HG03565 (cell line): ENCODE measurements around the gene MTUS2.
"Not testable (repeated sequence)": the region's sequence is repeated elsewhere in the genome, so short reads cannot be mapped to it uniquely, and the experiment has no call there.

Experiments
- ATAC-seq: cut with Tn5 transposase; IDR thresholded peaks from one replicate; pipeline ENCODE4 v1.9.1; 2021; ENCODE audit warnings: mild to moderate bottlenecking, moderate library complexity; ENCODE audit not compliant: unreplicated experiment

The MTUS2 gene

DNA sequence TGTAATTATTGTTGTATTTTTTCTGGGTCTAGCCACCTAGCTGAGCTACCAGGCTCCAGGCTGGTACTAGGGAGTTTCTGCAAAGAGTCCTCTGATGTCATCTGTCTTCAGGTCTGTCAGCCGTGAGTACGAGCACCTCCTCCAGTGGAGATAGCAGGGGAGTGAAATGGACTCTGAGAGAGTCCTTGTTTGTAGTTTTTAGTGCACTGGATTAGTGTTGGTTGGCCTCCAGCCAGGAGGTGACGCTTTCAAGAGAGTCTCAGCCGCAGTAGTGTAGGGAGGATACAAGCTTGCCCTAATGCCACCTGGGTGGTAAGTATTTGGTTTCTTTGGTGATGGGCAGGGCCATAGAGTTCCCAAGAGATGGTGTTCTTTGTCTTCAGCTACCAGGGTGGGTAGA, 390.5 kb downstream of the MTUS2 start:
- no peak for ATAC-seq

DNA sequence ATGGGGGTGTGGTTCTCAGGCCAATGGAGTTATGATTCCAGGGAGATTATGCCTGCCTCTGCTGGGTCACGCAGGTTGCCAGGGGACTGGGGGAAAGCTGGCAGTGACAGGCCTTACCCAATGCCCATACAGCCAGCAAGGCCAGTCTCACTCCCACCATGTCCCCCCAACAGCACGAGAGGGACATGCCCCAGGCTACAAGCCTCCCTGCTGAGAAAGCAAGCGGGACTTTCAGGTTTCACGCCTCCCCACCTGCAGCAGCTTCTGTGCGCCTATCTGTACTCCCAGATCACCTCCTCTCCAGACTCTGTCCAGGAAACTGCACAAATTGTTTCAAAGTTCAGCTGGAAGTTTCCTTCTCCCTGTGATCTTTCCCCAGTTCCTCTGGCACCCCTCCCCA, 391.0 kb downstream of the MTUS2 start:
- not testable (repeated sequence) for ATAC-seq

DNA sequence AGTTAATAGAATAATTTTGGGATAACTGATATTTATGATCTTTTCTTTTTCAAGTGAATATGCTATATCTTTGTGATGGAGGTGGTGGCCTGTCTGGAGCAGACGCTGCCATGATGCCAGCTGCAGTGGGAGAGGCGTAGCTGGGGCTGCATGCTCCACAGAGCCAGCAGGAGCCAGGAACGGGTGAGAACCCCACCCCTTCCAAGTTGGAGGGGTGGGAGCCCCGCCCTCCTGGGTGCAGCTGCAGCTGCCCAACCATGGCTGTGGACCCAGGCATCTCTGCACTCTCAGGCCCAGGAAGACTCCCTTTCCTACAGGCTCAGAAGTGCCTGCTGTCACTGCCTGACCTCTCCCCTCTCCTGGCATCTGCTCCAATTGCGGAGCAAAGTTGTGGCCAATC, 402.3 kb downstream of the MTUS2 start:
- ATAC-seq: no peak

DNA sequence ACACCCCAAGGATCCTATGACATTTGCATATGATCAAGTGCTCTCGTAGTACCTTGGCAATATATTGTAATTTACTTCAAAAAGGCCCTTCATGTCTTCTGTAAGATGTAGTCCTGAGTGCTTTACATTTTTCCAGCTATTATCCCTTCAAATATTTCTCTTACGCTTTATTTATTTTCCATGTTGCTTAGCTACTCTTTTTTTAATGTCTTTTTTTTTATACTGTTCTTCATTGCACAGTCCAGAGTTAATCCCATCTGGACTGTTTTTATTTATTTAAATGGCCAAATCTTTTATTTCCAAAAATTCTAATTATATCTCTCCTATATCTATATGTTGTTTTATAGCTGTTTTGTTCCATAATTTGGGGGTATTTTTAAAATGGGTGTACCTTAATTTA, 404.1 kb downstream of the MTUS2 start:
- no peak for ATAC-seq

DNA sequence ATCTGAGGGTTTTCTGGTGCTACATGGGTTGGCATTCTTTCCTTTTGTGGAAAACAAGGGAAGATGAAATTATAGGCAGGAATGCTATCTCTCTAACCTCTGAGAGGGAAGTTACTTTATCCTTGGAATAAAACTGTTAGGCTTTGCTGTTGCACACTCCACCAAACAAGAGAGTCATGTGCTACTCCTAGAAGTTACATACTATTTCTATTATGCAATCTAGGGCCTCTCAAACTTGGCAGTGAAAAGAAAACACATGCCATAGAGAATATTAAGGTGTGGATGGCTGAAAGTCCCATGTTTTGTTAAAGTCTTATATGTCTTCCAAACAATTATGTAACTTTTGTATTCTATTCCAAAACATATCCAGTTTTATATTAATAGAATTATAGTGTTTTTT, 407.4 kb downstream of the MTUS2 start:
- ATAC-seq: no peak

DNA sequence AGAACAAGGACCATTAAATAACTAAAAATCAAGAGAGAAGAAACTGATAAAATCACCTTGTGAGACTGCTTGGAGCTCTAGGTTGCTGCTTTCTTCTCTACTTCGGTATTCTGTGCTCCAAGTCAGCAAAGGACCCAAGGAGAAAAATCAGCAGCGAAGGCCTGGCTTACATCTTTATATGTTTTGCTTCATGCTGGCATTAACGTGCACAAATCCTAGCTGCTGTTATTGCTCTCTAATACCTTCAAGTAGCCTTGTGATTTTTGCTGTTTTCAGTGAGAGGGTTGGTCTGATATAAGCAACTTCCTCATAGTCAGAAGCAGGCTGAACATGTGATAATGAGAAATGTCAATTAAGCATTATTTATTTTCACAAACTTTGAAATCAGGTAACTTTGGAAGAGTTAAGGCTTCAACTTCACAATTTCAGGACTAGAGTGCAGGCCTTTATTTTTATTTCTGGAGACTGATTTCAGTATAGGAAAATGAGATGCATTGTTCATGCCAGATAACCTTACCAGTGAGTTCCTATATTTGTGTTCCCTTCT, 410.2 kb downstream of the MTUS2 start:
- no peak for ATAC-seq

DNA sequence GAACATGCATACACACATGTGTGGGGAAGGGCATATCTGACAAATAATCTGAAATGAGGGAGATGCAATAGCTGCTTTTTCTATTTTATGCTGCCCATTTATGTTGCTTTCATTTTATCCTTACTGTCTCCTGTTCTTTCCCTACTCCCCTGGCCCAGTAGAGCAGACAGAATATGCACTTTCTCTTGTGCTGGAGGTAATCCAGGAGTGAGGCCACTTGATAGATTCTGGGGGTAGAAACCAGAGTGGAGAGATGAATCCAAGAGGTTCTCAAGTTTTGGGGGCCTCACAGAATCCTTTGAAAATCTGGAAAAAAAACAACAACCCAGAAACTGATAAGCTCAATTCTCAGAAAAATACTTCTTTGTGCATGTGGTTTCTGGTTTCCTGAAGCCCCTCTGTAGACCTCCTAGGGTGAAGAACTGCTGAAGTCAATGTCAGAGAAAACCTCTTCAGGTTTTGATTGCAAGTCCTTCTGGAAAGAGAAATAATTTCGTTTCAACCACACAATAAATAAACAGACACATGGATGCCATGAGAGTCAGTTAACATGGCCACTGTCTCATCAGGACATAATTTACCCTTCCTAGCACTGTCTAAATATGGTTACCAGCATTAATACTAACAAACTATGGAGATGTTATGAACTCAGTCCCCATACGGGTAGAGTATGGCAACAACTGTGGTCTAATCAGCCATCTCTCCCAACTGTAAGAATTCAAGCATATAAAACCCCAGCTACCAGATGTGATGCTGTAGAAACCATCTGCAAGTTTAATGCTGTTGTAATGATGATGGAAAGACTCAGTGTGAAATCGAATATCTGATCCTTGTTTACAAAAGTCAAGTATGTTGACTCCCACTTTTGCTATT, 419.8 kb downstream of the MTUS2 start:
- ATAC-seq: no peak

DNA sequence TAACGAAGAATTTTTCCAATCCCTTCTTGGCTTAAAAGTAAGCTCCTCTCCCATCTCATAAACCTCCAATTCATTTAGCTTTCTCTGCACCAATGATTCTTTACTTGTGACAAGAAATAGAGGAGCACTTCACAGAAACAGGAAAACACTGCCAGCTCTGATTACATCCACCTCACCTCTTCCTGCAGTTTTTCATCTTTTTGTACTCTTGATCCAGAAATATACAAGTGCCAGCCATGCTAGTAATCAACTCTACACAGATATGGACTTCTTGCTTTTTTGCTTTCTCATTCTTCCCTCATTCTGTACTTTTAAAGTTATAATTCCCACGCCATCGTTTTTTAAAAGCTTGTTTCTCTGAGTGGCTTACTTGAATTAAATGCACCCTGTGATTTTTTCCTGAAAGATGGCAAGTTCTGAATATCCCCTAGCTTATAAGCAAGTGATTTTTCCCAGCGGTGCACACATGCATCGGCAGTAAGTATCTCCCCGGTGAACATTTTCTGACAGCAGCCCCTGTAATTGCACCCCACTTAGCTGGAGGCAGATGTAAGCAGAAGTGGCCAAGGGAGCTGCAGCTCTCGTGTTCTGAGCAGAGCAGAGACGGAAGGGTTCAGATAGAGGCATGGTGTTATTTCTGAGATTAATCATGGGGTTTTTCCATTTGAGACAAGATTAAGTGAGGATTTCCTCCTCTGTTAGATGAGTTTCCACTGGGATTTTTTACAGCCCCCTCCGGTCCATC, 434.7 kb downstream of the MTUS2 start:
- ATAC-seq: no peak

DNA sequence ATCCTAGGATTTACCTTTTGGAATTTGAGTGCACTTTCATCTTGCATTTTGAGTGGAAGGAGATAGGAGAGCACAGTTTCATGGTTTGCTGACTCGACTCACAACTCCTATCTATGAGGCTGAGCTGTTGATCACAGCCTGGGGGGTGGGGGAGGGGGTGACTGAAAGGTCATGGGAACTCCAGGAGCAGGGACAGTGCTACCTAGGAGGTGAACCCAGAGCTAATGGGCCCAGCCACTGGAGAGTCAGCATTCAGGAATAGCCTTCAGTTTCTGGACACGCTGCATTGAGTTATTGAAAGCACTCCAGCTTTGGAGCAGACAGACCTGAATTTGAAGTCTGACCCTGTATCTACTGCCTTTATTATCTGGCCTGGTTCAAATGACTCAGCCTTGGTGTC, 435.4 kb downstream of the MTUS2 start:
- no peak for ATAC-seq

DNA sequence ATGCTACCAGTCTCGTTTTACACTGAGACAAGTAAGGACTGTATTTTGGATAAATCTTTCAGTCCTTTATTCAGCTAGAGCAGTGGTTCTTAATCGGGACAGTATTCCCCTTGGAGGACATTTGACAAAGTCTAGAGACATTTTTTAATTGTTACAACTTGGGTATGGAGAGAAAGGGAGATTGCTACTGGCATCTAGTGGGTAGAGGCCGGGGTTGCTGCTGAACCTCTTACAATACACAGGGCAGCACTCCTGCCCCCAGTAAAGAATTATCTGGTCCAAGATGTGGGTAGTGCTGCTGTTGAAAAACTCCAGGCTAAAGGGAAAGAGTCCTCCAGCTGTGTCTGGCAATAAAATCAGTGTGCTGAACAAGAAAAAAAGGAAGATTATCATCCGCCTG, 440.5 kb downstream of the MTUS2 start:
- ATAC-seq: no peak

DNA sequence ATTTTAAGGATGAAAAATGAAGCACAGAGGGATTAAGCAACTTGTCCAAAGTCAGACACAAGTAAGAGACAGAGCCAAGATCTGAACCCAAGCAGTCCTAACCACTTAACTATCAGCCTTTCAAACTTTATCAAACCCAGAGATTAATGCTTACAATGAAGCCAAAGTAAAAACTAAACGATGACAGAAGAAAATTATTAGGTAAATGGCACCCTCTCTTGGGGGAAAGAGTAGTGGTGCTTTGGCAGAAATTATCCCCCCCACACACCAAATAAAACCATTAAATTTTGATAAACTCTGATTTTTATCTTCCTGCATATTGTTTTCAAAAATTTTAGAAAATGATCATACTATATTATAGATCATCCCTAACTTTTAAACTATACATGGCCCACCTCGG, 446.1 kb downstream of the MTUS2 start:
- no peak for ATAC-seq

DNA sequence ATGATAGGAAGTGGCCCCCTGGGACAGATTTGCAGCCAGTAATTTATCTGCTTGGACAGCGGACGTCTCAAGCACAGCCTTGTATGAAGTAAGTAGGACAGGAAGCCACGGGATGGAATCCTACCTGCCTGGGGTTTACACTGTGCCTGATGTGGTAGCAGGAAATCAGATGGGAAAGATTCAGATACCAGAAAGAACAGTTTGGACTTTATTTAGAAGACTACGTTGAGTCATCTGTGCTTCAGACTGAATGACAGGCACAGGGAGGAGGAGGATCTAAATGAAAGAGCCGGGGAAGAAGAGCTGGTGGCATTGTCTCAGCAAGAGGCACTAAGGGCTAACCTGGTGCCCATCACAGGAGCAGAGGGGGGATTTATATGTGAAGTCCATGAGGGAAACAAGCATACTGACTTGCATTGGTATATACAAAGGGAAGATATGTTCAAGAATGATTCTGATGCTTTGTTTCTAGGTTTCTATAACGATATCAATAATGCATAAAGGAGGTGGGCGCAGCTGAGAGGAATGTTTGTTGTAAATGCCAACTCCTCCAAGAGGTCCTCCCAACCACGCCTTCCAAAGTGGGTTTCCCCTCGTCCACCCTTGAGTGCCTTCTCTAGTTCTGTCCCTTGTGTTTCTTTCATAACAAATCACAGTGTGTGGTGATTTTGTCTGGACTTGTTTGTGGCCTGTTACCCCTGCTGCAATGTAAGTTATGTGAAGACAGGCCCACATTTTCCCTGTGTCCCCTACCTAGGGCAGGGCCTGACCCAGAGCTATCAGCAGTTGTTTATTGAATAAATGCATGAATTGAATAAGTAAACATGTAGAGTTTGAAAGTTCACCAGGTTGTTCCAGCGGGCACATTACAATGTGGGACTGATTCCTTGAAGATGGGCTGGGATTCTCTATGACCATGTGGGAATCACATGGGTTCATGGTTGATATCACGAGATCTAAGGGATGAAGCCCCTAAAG, 446.9 kb downstream of the MTUS2 start:
- ATAC-seq: no peak

DNA sequence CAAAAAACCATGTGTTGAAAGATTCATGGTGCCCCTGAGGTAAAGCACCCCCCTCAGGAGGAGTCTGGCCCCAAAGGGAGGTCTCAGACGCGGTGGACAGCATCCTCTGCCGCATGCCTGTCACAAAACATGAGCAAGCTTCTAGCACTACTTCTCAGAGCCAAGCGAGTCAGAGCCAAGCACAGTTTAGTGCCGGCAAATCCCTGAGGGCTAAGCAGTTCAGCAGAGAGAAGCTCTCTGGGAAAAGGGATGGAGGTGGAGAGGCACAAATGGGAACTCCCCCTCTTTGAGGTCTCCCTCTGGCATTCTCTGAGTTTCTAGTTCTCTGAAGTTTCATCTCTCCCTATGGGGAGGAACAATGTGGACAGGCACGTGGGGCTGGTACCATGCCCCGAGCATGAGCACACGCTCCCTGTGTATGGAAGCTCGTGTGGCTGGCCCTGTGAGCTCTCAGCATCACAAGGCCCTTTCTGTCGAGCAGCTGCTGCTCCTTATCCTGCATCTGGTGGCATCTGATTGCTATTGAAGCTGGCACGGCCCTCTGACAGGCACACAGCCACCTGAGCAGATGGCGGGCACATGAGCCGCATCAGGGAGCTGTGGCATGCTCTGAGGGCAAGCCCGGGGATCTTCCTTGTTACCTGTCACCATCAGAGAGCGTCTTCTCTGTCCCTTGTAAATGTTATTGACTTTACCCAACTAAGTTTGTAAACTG, 450.3 kb downstream of the MTUS2 start:
- no peak for ATAC-seq

DNA sequence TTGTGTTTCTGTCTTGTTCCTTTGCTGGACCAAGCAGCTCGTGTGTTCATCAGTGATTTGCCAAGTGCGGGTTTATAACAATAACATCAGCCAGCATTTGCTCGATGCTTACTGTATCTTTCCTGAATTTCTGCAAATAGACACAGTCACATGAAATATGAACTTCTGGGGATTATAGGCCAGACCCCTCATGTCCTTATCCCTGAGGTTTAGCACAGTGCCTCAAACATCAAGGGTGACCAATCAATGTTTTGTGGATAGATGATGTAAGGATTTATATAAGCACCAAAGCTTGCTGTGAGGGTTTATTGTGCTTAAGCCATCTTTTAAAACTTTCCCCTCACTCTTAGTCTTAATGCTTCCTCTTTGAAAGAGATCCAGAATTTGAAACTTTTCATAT, 451.5 kb downstream of the MTUS2 start:
- no peak for ATAC-seq

DNA sequence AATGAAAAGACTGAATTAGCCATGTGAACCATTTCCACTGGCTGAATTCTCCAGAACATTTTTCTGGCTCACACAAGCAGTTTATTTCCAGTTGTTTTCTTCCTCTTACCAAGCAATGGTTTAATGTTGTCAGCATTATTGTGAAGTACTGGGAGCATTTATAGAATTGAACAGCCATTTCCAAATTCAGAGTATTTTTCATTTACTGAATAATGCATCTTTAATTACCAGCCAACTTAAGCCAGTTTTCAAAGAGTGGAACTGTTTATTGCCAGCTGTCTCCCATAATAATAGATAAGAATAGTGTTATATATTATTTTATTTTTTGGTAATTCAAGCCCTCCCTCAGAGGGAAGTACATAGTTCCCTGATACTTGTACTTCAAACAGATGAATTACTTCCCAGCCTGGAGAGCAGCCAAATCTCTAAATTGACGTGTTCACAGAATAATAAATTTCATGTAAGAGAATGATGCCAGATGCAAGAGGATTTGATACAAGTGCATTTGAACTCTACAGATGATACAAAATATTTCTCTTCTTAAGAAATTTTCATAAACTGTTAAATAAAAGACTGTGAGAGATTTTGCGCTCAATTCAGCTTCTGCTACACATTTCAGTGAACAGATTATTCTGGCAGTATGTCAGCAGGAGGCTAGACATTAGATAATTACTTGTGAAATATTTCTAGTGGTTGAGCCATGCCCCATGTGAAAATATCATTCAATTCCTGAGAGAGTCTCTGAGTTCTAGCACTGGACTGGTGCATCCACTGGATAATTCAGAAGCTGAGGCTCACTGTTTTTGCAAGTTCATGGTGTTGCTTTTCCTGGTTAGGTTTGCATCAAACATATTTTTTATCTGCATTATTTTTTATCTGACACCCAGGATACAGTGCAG, 459.5 kb downstream of the MTUS2 start:
- no peak for ATAC-seq

DNA sequence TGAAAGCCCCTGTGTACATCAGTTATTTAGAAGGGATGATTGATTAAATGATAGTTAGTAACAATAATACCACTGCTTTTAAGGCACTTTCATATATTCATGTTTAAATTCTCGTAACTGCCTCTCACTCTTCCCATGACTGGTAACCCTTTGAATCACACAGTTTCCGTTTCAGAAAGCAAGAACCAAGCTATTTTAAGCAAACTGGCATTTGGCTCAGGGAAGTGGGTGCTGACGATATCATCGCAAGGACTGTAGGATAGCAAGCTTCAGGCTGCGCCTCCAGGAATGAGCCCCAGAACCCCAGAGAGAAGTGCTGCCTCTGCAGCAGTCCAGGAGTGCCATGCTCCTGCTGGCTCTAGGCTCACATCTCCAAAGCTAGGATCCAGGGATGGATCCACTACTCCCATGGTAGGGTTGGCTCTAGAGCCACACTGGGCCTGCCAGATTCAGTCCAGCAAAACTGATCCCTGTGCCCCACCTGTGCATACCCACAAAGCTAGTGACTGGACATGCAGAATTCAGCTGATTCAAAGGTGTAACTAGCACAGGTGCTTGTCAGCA, 461.9 kb downstream of the MTUS2 start:
- ATAC-seq: no peak

DNA sequence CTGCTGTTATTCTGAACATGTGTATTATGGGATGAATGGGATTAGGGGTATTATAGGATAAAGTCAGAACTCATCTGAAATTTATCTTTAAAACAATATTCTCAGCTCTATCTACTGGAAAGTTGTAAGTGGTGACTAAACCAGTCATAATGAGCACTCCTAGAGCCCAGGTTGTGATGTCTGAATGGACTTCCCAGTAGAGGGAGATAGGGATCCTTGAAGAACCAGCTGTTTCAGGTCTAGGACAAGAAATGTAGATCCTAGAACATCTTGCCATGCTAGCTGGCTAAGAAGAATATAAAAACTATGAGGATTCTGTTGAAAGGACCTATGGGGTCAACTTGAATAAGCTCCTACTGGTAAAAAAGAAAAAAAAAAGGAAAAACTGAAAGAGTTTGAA, 464.6 kb downstream of the MTUS2 start:
- no peak for ATAC-seq

DNA sequence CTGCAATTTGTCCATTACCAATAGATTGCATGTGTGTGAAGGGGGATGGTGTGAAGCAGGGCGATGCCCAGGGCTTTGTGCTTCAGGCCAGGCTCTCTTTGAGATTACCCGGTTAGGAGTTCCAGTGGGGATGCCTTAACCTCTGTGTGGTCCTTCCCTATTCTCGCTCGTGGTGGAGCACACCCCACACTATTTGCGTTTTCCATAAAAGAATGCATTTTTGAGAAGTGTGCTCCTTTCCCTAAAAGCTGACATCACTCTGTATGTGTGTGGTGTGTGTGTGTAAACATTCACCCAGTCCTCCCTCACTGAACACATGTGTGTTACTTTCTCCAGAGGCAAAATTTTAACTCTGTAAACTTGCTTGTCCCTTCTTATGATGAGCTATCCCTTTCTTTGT, 467.1 kb downstream of the MTUS2 start:
- ATAC-seq: no peak

DNA sequence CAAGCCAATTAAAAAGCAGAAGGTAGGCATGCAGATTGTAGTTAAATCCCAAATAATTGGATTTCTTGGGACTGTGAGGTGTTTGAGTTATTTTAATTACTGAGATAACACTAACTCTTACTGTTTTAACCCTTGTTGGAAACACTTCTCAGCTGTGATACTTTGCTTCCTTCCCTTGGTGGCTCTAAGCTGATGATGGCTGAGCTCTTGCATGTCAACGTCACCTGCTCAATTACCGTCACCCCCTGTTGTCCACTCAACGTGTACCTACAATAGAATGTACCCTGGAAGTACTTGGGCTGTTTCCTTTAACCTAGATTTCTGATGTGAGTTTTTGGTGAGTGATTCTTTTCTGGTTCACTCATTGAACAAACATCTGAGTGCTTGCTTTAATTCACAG, 471.9 kb downstream of the MTUS2 start:
- no peak for ATAC-seq
